HT1080 (cell line): ENCODE results near the gene FBXW4. TPM values are rescaled to one million over a fixed set of nuclear protein-coding genes. Genes with fewer than 3 reads are reported as not detected.

Source experiments
- DNase-seq: peaks from one replicate; pipeline ENCODE4 v3.0.0-alpha.2; 2015; ENCODE audit warnings: low read depth
- total RNA-seq: library from RNA; depleted of rRNA; stranded (reverse); fragments of >200 nt; shearing (Covaris generic); gene quantifications from 2 replicates; pipeline ENCODE4 v1.2.3, GENCODE V29; 2014

The FBXW4 gene
- total RNA-seq, 1 experiment from 2014 or later, result 7.9 TPM

DNA sequence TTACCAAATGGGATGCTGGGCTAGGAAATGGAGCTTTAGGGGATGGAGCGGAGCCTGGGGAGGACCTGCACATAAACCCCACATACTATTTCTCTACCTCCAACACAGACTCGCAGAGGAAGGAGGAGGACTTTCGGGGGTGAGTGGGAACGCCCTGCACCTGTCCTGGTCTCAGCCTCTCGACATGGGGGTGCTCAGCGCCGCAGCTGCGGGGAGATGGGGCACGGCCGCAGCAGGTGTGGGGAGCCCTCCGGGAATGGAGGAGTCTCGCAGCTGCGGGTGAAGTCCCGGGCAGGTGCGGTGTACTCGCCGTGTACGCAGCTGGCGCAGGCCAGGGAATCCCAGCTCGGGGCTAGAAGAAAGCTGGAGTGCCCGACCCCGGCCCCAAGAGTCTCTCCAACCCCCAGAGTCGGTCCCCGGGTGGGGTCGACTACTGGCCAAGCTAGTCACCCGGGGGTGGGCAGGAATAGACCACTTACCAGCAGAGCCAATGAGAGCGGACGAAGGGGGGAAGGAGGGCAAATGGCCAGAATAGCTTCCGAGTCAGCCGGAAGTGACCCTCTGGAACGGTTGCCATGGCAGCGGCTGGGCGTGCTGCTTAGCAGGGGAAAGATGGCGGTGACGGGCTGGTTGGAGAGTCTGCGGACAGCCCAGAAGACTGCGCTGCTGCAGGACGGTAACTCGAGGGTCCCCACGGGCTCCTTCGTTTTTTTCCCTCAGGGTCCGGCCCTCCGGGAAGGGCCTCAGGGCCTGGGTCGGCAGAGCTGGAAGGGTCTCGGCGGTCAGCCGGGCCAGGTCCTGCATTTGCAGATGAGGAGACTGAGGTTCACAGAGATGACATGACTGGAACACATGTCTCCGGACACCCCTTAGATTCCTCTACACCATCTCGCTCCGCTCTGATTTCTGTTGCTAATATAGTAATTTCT lies 107.0 kb downstream of the FBXW4 start, which contains the start of the genes DPCD and POLL:
TSS of gene DPCD (plus strand) at position 597 of the 929 bp plus-strand sequence. CDS start at position 613, 16 bp downstream.
TSS of gene POLL (minus strand) at position 533 of the 929 bp plus-strand sequence. CDS start 897 bp downstream, outside the sequence.
- DNase-seq, result peak; percentile 92

DNA sequence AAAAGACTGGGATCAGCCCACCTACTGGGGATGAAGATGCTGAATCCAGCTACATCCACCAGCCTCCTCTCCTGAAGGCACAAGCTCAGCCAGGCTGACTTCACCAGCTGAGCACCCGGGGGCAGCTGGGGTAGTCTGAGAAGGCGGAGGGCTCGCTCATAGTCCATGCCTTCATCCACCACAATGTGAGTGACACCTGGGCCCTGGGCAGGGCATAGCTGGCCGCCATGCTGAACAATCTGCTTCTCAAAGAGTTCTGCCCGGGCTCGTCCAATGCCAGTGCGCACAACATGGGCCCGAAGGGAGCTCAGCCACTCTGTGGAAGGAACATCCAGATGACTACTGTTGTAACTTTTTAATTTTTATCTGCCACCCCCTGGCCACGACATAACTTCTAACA lies 109.1 kb downstream of the FBXW4 start:
- DNase-seq, result no peak

DNA sequence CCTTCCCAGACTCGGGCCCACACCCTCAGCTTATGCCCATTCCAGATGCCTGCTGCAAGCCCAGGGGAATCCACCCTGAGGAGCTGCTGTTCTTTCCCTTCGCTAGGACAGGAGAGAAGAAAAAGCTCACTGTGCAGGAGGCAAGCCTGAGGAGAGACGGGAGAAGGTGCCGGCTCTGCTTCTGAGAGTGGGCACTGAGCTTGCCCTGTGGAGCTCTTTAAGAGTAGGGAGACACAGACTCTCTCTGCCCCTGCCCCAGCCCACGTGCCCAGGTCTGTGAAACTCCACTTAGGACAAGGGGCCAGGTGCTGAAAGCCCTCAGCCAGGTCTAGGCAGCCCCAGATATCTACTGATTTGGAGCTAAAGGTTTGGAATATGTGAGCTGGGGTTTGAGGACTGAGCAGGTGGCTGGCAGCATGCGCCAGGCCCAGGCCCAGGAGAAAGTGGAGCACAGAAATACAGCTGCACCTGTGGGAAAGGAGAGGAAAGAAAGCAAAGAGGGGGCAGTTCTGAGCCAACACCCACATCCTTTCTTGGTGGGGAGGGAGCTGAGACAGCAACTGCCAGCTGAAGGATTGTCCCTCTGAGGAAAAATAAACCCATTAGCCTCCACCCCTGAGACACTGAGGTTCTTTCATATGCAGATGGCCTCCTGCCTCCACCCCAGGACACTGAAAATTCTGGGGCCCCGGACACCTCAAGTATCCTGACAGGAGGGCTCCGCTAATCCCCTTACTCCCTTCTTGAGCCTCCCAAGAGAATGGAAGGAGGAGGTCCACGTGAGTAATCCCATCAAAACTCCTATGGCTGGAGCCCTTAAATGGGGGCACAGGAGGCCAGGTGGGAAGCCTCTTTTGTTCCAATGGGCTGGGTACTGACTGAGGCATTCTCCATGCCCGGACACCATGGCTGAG lies 114.2 kb downstream of the FBXW4 start:
- DNase-seq, result no peak

DNA sequence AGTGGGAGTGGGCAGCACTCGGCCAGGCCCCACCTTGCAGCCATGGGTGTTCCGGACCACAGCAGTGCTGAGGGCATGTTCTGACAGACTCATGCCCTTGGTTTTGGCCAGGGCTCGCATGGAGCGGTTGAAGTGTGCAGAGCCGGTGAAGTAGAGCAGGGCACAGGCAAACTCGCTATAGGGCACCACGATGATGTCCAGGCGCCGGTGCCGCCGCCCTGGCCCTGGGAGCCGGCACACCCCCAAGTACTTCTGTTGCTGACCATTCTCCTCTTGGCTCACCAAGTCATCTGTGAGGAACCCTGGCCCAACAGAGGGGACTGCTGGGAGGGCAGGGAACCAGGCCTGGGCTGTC lies 115.5 kb downstream of the FBXW4 start:
- no peak for DNase-seq

DNA sequence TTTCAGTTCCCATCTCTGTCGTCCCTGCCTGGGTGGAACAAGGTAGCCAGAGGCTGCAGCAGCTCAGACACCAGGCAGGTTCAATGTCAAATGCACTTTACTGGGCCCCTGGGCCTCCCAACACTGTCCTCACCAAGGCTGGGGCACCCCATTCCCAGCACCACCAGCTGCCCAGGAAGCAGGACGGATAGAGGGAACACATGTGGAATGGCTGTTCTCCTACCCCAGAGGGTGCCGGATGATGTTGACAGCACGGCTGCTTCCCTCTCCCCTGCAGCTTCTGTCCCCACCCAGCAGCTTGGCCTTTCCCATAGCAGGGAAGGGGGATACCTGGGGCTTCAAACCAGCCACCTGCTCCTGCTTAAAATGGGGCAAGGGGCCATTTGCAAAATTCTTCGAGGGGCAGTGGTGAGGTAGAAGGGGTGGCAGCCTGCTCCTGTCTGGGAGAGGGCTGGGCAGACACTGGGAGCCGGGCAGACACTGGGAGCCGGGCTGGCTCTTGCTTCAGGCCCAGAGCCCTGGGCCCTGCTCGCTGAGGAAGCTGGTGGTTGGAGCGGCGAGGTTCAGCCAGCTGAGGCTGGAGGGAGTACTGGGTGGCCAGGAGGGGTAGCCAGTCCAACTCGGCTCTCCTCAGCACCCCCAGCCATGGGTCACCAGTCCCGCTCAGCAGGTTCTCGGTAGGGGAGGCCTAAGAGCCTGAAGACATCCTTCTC lies 116.0 kb downstream of the FBXW4 start:
- no peak for DNase-seq

DNA sequence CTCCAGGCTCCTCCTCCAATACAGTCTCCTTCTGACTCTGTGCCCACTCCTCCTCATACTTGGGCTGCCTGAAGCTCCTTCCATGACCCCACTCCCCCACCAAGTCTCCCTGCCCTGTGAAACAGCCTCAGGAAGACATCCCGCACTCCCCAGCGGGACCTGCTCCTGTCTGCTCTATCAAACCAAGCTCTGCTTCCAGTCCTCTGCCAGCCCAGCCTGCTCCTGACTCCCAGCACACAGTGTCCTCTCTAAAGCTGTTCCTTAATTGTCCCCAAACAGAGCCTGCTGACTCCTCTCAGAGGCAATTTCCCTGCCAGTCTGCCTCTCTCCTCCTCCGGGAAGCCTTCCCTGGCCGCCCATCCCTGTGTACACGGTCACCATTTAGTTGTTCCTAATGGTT lies 116.8 kb downstream of the FBXW4 start:
- no peak for DNase-seq

DNA sequence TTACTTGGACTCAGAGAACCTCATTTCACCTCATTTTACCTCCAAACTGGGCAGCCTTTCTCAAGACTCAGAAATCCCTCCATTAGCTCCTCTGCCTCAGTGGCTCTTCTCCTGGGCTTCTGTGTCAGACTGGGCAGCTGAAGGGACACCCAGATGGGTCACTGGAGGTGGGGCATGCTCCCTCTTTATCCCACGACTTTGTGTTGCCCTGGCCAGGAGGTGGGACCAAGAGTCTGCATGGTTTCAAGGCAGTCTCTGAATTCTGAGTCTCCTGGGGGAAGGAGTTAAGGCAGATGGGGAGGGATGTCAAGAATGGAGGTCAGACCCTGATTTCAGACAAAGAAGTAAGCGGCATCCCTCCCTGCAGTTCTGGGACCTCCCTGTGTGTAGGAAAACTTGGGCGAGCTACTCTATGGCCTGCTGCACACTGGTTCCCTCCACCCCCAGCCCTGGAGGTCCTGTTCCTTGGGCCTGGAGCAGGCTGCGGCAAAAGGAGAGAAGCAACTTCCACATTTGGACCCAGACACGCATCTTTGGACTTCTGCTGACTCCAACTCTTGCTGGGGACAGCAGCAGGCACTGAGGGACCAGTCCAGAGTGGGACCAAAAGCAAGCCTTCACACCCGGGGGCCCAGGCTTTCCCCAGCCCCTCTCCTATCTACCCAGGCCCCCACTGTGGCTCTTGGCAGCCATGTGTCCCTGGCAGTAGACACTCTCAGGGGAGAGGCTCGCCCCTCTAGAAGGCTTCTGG lies 117.7 kb downstream of the FBXW4 start:
- no peak for DNase-seq

DNA sequence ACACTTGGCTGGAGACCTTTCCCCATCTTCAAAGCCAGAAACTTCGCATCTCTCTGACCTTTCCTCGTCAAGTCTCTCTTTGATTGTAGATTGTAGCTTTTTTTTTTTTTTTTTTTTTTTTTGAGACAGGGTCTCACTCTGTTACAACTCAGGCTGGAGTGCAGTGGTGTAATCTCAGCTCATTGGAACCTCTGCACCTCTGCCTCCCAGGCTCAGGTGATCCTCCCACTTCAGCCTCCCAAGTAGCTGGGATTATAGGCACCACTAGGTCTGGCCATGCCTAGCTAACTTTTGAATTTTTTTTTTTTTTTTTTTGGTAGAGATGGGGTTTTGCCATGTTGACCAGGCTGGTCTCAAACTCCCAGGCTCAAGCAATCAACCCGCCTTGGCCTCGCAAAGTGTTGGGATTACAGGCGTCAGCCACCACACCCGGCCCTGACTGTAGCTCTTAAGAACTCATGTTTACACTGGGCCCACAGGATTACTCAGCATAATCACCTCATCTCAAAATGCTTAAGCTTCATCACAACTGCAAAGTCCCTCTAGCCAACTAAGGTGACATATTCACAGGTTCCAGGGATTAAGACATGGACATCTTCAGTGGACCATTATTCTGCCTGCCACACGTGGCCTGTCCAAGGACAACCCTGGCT lies 118.6 kb downstream of the FBXW4 start:
- peak; percentile 17 for DNase-seq

DNA sequence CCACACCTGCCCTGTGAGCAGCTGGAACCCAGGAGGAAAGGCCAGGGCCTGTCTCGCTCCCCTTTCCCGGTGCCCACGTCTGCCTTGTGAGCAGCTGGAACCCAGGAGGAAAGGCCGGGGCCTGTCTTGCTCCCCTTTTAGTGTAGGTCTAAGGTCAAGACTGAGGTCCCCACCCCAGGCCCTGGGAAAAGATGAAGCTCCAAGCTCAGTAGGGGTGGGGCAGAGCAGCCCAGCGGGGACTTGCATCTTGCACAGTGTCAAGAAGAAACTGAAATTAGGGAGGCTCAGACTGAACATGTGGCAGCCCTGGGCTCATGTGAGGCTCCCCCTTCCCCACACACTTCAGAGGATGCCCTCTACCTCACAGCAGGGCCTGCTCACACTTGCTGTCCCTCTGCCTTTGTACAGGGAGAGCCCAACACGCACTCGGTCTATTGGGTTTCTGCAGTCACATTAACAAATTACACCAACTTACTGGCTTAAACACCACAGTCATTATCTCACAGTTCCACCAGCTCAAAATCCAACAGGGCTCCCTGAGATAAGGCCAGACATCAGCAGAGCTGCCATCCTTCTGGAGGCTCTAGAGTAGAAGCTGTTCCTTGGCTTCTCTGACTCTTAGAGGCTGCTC lies 119.3 kb downstream of the FBXW4 start:
- no peak for DNase-seq

DNA sequence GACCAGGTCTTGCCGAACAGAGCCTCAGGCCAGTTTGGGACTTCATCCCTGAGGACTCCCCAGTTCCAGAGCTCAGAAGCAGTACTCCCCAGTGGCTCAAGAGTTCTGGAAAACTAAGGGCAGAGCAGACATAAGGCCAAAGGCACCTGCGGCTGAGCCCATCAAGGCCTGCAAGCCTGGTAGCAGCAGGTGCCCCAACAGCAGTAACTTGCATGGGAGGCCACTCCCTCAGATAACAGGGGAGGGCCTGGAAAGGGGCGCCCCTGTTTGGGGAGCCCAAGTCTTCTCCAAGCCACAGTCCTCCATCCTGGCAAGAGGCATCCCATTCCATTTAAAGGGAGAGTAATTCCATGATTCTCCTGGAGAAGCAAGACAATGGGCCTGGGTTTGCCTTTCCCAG lies 119.9 kb downstream of the FBXW4 start:
- DNase-seq, result no peak

DNA sequence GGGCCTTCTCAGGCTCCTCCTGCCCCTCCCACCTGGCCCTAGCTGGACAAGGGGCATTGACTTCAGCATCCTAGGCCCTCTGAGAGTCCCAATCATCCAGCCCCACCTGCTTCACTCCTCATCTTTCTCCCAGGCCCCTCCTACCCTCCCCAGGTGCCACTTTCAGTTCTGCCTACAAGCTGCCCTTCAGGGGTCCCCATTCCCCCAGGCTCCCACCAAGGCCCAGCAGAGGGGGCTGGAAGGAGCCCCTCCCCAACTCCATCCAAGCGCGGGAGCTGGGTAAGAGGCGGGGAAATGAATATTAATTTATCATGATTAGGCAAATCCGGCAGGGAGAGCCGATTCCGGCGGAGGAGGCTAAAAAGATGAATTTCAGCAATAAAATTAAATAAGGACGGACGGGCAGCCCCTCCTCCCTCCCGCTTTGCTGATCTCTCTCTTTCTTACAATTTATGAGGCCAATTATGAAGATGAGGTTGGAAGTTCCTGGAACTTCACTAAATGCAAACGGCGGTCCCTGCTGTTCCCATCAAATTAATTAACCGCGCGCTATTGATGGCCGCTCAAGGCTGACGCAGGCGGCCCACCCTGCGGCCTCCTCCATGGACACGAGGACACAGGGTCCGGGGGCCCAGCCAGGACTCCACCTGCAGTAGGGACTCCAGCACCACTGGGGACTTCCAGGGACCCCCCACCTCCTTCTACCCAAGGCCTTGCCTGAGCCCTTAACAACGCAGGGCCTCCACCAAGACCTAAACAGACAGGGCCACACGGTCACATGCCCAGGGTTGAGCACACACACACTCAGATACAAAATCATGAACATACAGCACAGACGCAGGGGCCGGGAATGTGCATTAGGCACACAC lies 120.9 kb downstream of the FBXW4 start:
- DNase-seq, result no peak

DNA sequence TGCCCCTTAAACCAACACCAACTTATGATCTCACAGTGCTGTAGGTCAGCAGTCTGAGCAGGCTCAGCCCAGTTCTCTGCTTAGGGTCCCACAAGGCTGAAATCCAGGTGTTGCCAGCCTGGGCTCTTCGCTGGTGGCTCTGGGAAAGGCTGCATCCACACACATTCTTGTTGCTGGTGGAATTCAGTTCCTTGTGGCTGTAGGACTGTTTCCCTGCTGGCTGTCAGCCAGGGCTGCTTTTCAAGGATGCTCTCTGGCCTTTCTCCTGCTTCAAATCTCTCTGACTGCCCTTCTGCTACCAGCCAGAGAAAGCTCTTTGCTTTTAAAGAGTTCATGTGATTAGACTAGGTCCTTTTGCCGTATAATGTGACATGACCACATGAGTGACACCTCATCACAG lies 122.2 kb downstream of the FBXW4 start:
- no peak for DNase-seq

DNA sequence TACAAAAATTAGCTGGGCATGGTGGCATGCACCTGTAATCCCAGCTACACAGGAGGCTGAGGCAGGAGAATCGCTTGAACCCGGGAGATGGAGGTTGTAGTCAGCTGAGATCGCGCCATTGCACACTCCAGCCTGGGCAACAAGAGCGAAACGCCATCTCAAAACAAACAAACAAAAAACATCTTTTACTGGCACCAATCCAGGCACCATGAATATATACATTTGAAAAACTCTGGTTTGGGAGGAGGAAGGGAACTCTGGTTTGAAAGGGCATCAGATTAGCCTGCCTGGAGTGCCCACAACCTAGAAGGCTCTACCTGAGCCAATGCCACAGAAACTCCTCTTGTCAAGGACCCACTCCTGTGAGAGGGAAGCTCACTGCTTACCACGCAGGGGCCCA lies 122.8 kb downstream of the FBXW4 start:
- DNase-seq, result no peak

DNA sequence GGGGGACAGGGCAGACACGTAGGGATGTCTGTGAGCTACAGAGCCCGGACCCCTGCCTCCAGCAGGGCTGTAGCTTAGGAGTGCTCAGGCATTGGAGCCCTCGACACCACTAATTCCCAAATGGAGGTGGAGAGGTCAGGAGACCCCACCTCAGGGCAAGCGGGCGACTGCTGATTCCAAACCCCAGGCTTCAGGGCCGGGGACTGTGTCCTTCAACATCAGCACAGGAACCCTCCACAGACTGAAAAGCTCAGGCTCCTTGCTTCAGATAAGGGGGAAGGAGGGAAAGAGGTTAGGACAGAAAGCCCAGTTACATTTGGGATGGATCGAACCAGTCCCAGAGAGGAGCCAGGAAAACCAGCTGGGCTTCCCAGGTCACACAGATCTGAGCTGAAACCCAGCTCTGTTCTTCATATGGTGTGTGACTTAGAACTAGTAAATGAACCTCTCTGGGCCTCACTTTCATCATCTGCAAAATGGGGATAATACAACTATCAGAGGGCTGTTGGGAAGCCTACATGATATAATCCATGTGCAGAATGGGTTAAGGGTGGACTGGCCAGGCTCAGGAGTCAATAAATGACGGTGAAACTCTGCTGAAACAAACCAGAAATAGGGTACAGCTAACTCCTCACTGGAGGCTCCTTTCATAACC lies 123.6 kb downstream of the FBXW4 start:
- no peak for DNase-seq

DNA sequence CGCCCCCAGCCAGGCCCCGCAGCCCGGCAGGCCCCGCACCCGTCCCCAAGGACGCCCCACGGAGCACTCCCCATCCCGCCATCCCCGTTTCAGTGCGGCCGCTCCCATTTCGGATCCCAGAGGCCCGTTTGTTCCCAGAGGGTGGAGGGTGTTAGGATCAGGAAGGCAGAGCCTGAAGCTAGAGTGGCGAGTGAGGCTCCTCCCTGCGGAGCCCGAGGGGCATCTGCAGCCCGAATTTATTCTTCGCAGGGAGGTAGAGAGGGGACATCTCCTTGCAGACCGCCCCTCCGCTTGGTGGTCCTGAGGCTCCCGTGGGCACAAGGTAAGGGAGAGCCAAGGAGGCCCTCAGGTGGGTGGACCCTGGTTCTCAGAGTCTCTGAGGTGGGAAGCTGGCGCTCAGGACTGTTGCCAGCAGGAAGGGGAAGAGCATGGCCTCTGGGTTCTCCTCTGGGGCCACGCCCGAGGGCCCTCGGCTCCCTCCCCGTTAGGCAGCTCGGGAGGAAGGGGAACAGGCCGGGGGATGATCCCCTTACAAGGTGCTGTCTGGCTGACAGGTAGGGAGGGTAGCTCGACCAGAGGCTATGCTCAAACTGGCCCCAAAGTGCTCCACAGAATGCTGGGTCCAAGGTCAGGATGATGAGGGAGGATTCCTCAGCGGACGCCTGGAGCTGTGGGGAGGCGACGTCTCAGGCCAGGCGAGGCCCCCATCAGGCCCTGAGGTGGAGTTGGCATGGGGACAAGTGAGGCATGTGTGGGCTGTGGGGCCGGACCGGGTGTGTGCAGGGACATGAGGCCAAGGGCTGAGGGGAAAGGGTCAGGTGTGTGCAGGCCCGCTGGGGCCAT lies 124.3 kb downstream of the FBXW4 start:
- DNase-seq, result no peak

DNA sequence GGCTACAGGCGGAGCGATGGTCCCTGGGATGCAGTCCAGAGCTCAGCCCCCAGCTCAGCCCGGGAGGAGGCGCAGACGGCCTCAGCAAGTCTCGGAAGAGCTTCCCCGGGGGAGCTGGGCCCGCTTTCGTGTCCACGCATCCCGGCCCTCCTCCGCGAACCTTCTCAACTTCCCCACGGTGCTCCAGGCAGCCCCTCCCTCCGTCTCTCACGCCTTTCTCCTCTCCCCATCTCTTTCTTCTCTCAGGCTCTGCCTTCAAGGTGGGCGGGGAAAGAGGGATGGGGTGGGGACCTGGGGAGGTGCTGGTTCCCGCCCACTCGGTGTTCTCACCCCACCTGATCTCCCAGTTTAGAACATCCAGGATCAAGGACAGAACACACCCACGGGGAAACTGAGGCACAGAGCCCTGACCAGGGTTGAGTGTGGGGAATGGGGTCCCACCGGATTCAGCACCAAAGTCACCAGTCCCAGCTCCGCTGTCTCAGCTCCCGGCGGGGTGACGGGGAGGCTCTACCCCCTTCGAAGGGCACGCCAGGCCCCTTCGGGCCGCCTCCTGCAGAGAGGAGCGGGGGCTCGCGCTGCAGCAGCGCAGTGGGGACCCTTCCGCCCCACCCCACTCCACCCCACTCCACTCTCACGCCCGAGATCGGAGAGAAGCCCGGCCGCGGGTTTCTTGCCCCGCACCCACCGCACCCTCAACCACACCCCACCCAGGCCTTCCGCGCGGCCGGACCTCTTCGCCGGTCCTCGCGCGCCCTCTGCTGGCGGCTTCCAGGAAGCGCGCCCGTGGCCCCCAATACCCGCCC lies 125.1 kb downstream of the FBXW4 start:
- peak; percentile 54 for DNase-seq

DNA sequence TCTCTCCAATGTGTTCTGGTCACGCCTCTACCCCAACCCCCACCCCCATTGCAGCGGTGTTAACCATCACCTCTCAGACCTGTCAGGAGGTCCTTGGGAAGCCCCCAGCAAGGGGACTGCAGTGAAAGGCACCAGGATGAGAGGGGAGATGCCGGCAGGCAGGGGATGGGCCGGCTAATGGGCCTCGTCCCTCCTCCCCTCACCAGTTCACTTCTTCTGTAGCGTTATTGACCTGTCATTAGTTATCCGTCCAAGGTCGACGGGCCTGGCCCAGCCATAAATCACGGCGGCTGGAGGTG lies 125.7 kb downstream of the FBXW4 start:
- no peak for DNase-seq
